Spleen (tissue), 11 donors: ENCODE measurements around the gene MED12L. TPM values are rescaled to one million over a fixed set of nuclear protein-coding genes. Genes with fewer than 3 reads are reported as not detected.
A peak's percentile ranks its signal among the peaks of the same experiment; 100 is the strongest.

Experiments
- DNase-seq: peaks from one replicate; pipeline ENCODE4 v3.0.0-alpha.2; 2020
- H3K27ac ChIP-seq, 8 donors: fragments of 200-600 bp; sonication (generic) in 7 of 8; 1 replicate in 4 of 8; 2 replicates in 4 of 8; pipeline versions ENCODE4 v1.5.0 to v1.8.0; 2016 to 2021; ENCODE audit warnings: inconsistent platforms in 4 of 8, mild to moderate bottlenecking in 4 of 8, moderate library complexity in 1 of 8
- H3K27me3 ChIP-seq, 7 donors: fragments of 200-600 bp; sonication (generic) in 6 of 7; replicated peaks in 1 of 7; 1 replicate in 4 of 7; 2 replicates in 3 of 7; pipeline versions ENCODE4 v1.5.0 to v1.8.0; 2016 to 2021; ENCODE audit warnings: inconsistent platforms in 3 of 7, mild to moderate bottlenecking in 1 of 7
- H3K36me3 ChIP-seq, 6 donors: fragments of 200-600 bp; sonication (generic) in 5 of 6; 1 replicate in 4 of 6; 2 replicates in 2 of 6; pipeline versions ENCODE4 v1.5.0 to v1.8.0; 2016 to 2021; ENCODE audit warnings: inconsistent platforms in 2 of 6
- H3K4me1 ChIP-seq, 6 donors: fragments of 200-600 bp; sonication (generic) in 5 of 6; 1 replicate in 3 of 6; 2 replicates in 3 of 6; pipeline versions ENCODE4 v1.5.0 to v1.8.0; 2016 to 2021; ENCODE audit warnings: inconsistent platforms in 3 of 6
- H3K4me3 ChIP-seq, 8 donors: fragments of 200-600 bp; sonication (generic) in 7 of 8; 1 replicate in 4 of 8; 2 replicates in 4 of 8; pipeline versions ENCODE4 v1.5.0 to v1.8.0; 2016 to 2021; ENCODE audit warnings: inconsistent platforms in 4 of 8, mild to moderate bottlenecking in 4 of 8, moderate library complexity in 2 of 8
- H3K9me3 ChIP-seq, 8 donors: fragments of 200-600 bp; sonication (generic) in 7 of 8; 1 replicate in 4 of 8; 2 replicates in 4 of 8; pipeline versions ENCODE4 v1.5.0 to v1.8.0; 2016 to 2021; ENCODE audit warnings: inconsistent platforms in 4 of 8
- CTCF ChIP-seq, 11 experiments: fragments of 200-600 bp in 7 of 11; fragments of 450-650 bp in 4 of 11; sonication (generic) in 4 of 11; IDR thresholded peaks in 8 of 11; conservative IDR thresholded peaks in 3 of 11; 1 replicate in 7 of 11; 2 replicates in 4 of 11; pipeline versions ENCODE4 v1.4.0 to v1.8.0; 2016 to 2021; ENCODE audit warnings: antibody characterized with exemption in 11 of 11, inconsistent platforms in 4 of 11, mild to moderate bottlenecking in 1 of 11
- POLR2A ChIP-seq, 3 donors: fragments of 450-650 bp; IDR thresholded peaks; one replicate each; pipeline ENCODE4 v1.5.1; 2017; ENCODE audit warnings: antibody characterized with exemption in 3 of 3, mild to moderate bottlenecking in 1 of 3
- POLR2AphosphoS5 ChIP-seq, 3 donors: sonication (generic); formaldehyde crosslinking; IDR thresholded peaks; one replicate each; pipeline ENCODE4 v1.5.1; 2017; ENCODE audit warnings: antibody characterized with exemption in 3 of 3
- WGBS, 5 donors: extraction: QIAGEN DNeasy Blood & Tissue Kit in 3 of 5; methylation state at CpG; one replicate each; pipeline versions ENCODE4 v1.1.5 to v1.1.7; 2013 to 2018; 5-methylcytosine and 5-hydroxymethylcytosine counted together
- intact Hi-C: fragments of 100-400 bp; cut with DNase I; formaldehyde crosslinking; loops from one replicate; pipeline ENCODE4 v1.15.0; 2023; ENCODE audit warnings: low total_unique reads
- polyA plus RNA-seq, 3 donors: library from polyadenylated mRNA; stranded (reverse); fragments of 200-250 nt; gene quantifications; one replicate each; pipeline ENCODE4 v1.2.1, GENCODE V29; 2013
- total RNA-seq, 7 donors: library from RNA; depleted of rRNA in 3 of 7; stranded (reverse); fragments of >200 nt in 3 of 7; fragmentation: NEBNext Ultra II Directional in 4 of 7; extraction: Animal tissue kit (Norgen Biotek cat#: 25700) in 4 of 7; gene quantifications; one replicate each; pipeline versions ENCODE4 v1.1.0 to v1.2.1, GENCODE V29; 2016 to 2021
- donor health status: healthy with polysubstance abuse.
- donor health status: DM: no; HTN: no; CAD: no; lungs with moderate emphysema.
- donor health status: DM: no; HTN: no; CAD: no.
- donor health status: Bipolar disorder and iron deficiency.
- donor health status: healthy.
- donor health status: DM: no; HTN: no; CAD: no.
- donor health status: DM: yes; HTN: yes; CAD: no.

The MED12L gene
- total and polyA plus RNA-seq, 10 donors, result 0.02 to 4.5 (median 1.5) TPM

GRCh38 chr3:151419806-151420205, 334.3 kb downstream of the MED12L start:
- Histone ChIP-seq H3K27ac (no peak overlapping the region), H3K4me3 (no peak overlapping the region), H3K4me1 (no peaks in the 10 kb centered on the region), H3K36me3 (no peaks in the 10 kb centered on the region), H3K9me3 (no peaks in the 10 kb centered on the region), H3K27me3 (no peaks in the 10 kb centered on the region)
- TF ChIP-seq POLR2A (IDR thresholded peaks at IDR 0.05), result no peak
- TF ChIP-seq CTCF (IDR thresholded peaks at IDR 0.05 in 8 of 11, conservative IDR thresholded peaks at IDR 0.05 in 3 of 11), result no peak
- no peak for TF ChIP-seq POLR2AphosphoS5 (IDR thresholded peaks at IDR 0.05)
- no peak for DNase-seq
- intact Hi-C loops, result no loop called here
- WGBS, 5 donors, result 70 to 84% (median 76%) methylated on average over 6 of the region's 6 CpGs

- 45 to 70% (median 58%) methylated on average over 4 of the region's 4 CpGs for WGBS, 5 donors
- H3K9me3 ChIP-seq, result no peaks in the 10 kb centered on the region
- H3K36me3 ChIP-seq, result no peaks in the 10 kb centered on the region
- no peak overlapping the region for H3K27ac ChIP-seq
- intact Hi-C loops, result no loop called here
- H3K27me3 ChIP-seq, result no peaks in the 10 kb centered on the region
- H3K4me3 ChIP-seq, result no peak overlapping the region
- DNase-seq, result no peak
- H3K4me1 ChIP-seq, result peaks cover 0 to 9% (median 0%) of the 10 kb centered on the region in 6 donors
- no peak for TF ChIP-seq POLR2AphosphoS5 (IDR thresholded peaks at IDR 0.05)
- TF ChIP-seq CTCF (IDR thresholded peaks at IDR 0.05 in 8 of 11, conservative IDR thresholded peaks at IDR 0.05 in 3 of 11), result no peak
- TF ChIP-seq POLR2A (IDR thresholded peaks at IDR 0.05), result no peak
Observed at GRCh38 chr3:151421938-151422337, 336.5 kb downstream of the MED12L start.

- TF ChIP-seq POLR2A (IDR thresholded peaks at IDR 0.05) (no peak), POLR2AphosphoS5 (IDR thresholded peaks at IDR 0.05) (no peak), CTCF (IDR thresholded peaks at IDR 0.05 in 8 of 11, conservative IDR thresholded peaks at IDR 0.05 in 3 of 11) (no peak)
- DNase-seq, result no peak
- H3K27ac ChIP-seq, result no peak overlapping the region
- intact Hi-C loops, result no loop called here
- H3K27me3 ChIP-seq, result no peaks in the 10 kb centered on the region
- WGBS, 5 donors, result 79 to 94% (median 87%) methylated on average over 5 of the region's 5 CpGs
- H3K9me3 ChIP-seq, result no peaks in the 10 kb centered on the region
- H3K4me3 ChIP-seq, result no peak overlapping the region
- H3K36me3 ChIP-seq, result no peaks in the 10 kb centered on the region
- H3K4me1 ChIP-seq, result peaks cover 0 to 9% (median 0%) of the 10 kb centered on the region in 6 donors
Observed at GRCh38 chr3:151423091-151423490, 337.6 kb downstream of the MED12L start.

GRCh38 chr3:151425627-151426340, 340.3 kb downstream of the MED12L start:
- Histone ChIP-seq H3K4me3 (no peak overlapping the region), H3K4me1 (peaks cover 0 to 9% (median 0%) of the 10 kb centered on the region in 6 donors), H3K9me3 (no peaks in the 10 kb centered on the region), H3K27ac (no peak overlapping the region), H3K36me3 (no peaks in the 10 kb centered on the region), H3K27me3 (no peaks in the 10 kb centered on the region)
- WGBS, 5 donors, result 60 to 76% (median 62%) methylated on average over 4 of the region's 4 CpGs
- no peak for TF ChIP-seq POLR2A (IDR thresholded peaks at IDR 0.05)
- TF ChIP-seq CTCF (IDR thresholded peaks at IDR 0.05 in 8 of 11, conservative IDR thresholded peaks at IDR 0.05 in 3 of 11), result peak in 2 of 11 experiments; percentile 10 to 11
- intact Hi-C loops, result no loop called here
- DNase-seq, result no peak
